IMR-90 (cell line): ENCODE results near the gene FBXL7.

Source experiments
- CEBPB ChIP-seq: IDR thresholded peaks from 2 replicates; pipeline ENCODE4 v1.6.1; 2012; ENCODE audit warnings: low read depth, low read length, improper control_type of control experiment
- CHD1 ChIP-seq: IDR thresholded peaks from 2 replicates; pipeline ENCODE4 v1.6.1; 2012; ENCODE audit warnings: low read depth, low read length, improper control_type of control experiment
- FOS ChIP-seq: fragments of 150-350 bp; IDR thresholded peaks from 2 replicates; pipeline ENCODE4 v1.6.1; 2016; ENCODE audit warnings: low read depth, low read length
- MAFK ChIP-seq: IDR thresholded peaks from 2 replicates; pipeline ENCODE4 v1.6.1; 2012; ENCODE audit warnings: low read depth, low read length, improper control_type of control experiment
- MAZ ChIP-seq: IDR thresholded peaks from 2 replicates; pipeline ENCODE4 v1.6.1; 2012; ENCODE audit warnings: low read depth, mild to moderate bottlenecking, low read length, improper control_type of control experiment, moderate library complexity, borderline replicate concordance
- POLR2A ChIP-seq: IDR thresholded peaks from 2 replicates; pipeline ENCODE4 v1.6.1; 2012; ENCODE audit warnings: mild to moderate bottlenecking, low read depth, low read length
- RAD21 ChIP-seq: IDR thresholded peaks from 2 replicates; pipeline ENCODE4 v1.6.1; 2012; ENCODE audit warnings: low read length, improper control_type of control experiment
- RCOR1 ChIP-seq: IDR thresholded peaks from 2 replicates; pipeline ENCODE4 v1.6.1; 2012; ENCODE audit warnings: mild to moderate bottlenecking, low read length, improper control_type of control experiment; ENCODE audit not compliant: insufficient replicate concordance
- RFX5 ChIP-seq: IDR thresholded peaks from 2 replicates; pipeline ENCODE4 v1.8.0; 2012; ENCODE audit warnings: low read depth, mild to moderate bottlenecking, low read length, moderate library complexity
- SMC3 ChIP-seq: fragments of 150-350 bp; IDR thresholded peaks from 2 replicates; pipeline ENCODE4 v1.6.1; 2016; ENCODE audit warnings: low read depth, mild to moderate bottlenecking, antibody characterized with exemption, low read length, moderate library complexity
- TF ChIP-seq, protein P1 (sequence below): conservative IDR thresholded peaks from 2 replicates; pipeline ENCODE4 v1.5.1; 2012; ENCODE audit warnings: mild to moderate bottlenecking, low read depth, low read length, improper control_type of control experiment
- TF ChIP-seq, protein P2 (sequence below): fragments of 150-350 bp; IDR thresholded peaks from 2 replicates; pipeline ENCODE4 v1.6.1; 2016; ENCODE audit warnings: low read depth, mild to moderate bottlenecking, low read length, moderate library complexity, borderline replicate concordance

DNA sequence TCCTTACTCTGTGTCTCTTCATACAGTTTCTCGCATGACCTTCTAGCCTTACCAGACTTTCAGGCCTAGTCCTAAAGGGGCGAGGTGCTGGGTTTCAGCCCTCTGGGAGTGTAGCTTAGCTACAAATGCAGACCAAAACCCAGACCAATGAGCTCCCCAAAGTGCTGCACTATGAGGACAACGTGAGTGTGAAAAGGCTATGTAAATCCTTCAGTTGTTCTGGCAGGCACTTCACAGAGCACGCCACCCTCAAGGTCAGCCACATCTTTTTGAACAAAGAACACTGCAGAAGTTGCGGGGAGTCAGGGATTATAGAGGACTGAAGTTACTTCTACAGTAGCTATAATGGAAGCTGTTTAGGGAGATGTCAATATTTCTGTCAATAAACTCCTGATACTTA is 377.9 kb downstream of the FBXL7 start:
- no peak for TF ChIP-seq RAD21
- TF ChIP-seq RFX5 = no peak
- TF ChIP-seq MAZ = no peak
- TF ChIP-seq, protein P1, sequence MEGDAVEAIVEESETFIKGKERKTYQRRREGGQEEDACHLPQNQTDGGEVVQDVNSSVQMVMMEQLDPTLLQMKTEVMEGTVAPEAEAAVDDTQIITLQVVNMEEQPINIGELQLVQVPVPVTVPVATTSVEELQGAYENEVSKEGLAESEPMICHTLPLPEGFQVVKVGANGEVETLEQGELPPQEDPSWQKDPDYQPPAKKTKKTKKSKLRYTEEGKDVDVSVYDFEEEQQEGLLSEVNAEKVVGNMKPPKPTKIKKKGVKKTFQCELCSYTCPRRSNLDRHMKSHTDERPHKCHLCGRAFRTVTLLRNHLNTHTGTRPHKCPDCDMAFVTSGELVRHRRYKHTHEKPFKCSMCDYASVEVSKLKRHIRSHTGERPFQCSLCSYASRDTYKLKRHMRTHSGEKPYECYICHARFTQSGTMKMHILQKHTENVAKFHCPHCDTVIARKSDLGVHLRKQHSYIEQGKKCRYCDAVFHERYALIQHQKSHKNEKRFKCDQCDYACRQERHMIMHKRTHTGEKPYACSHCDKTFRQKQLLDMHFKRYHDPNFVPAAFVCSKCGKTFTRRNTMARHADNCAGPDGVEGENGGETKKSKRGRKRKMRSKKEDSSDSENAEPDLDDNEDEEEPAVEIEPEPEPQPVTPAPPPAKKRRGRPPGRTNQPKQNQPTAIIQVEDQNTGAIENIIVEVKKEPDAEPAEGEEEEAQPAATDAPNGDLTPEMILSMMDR = no peak
- TF ChIP-seq RCOR1 = no peak
- TF ChIP-seq POLR2A = no peak
- no peak for TF ChIP-seq CEBPB
- no peak for TF ChIP-seq MAFK
- TF ChIP-seq CHD1 = no peak
- TF ChIP-seq SMC3 = no peak
- TF ChIP-seq, protein P2, sequence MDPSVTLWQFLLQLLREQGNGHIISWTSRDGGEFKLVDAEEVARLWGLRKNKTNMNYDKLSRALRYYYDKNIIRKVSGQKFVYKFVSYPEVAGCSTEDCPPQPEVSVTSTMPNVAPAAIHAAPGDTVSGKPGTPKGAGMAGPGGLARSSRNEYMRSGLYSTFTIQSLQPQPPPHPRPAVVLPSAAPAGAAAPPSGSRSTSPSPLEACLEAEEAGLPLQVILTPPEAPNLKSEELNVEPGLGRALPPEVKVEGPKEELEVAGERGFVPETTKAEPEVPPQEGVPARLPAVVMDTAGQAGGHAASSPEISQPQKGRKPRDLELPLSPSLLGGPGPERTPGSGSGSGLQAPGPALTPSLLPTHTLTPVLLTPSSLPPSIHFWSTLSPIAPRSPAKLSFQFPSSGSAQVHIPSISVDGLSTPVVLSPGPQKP = no peak
- no peak for TF ChIP-seq FOS
